PC-9 (cell line): Measurements from ENCODE around the gene S100Z. TPM values are rescaled to one million over a fixed set of nuclear protein-coding genes. Genes with fewer than 3 reads are reported as not detected.
"Not testable (repeated sequence)": the region's sequence is repeated elsewhere in the genome, so short reads cannot be mapped to it uniquely, and the experiment has no call there.

Experiments used
- BruUV-seq: library from RNA; stranded (reverse); fragments of 400-500 nt; replicated peaks from 2 replicates; lab custom pipeline; 2021; lab: Mats Ljungman, UMichigan
- CTCF ChIA-PET: fragments of 300-600 bp; sonication (Branson Sonifier 250); formaldehyde crosslinking; loops from one replicate; lab custom pipeline; 2022; ENCODE audit warnings: antibody characterized with exemption; lab: Charles Lee
- POLR2A ChIA-PET: fragments of 300-600 bp; sonication (Branson Sonifier 250); formaldehyde crosslinking; loops from one replicate; lab custom pipeline; 2022; ENCODE audit warnings: antibody characterized with exemption; ENCODE audit not compliant: unreplicated experiment; lab: Charles Lee
- DNase-seq, 2 experiments: peaks; one replicate each; pipeline versions ENCODE4 v3.0.0 to v3.0.0-alpha.2; 2015 to 2022; ENCODE audit warnings: mixed read lengths in 1 of 2
- H2AFZ ChIP-seq: fragments of 200-600 bp; sonication (generic); 2 replicates; pipeline ENCODE4 v1.8.1; 2017; ENCODE audit warnings: antibody characterized with exemption
- H3F3A ChIP-seq: fragments of 200-600 bp; sonication (generic); 2 replicates; pipeline ENCODE4 v1.8.1; 2017; ENCODE audit warnings: antibody characterized with exemption, mild to moderate bottlenecking, low read depth; ENCODE audit not compliant: insufficient read depth
- H3K27ac ChIP-seq: fragments of 200-600 bp; sonication (generic); 2 replicates; pipeline ENCODE4 v1.6.1; 2016; ENCODE audit warnings: mixed run types
- H3K27me3 ChIP-seq: fragments of 200-600 bp; sonication (generic); 2 replicates; pipeline ENCODE4 v1.6.1; 2016; ENCODE audit warnings: low read depth, mixed run types; ENCODE audit not compliant: insufficient read depth
- H3K36me3 ChIP-seq: fragments of 200-600 bp; sonication (generic); 2 replicates; pipeline ENCODE4 v1.6.1; 2016; ENCODE audit warnings: low read depth, mixed run types
- H3K4me1 ChIP-seq: fragments of 200-600 bp; sonication (generic); replicated peaks from 2 replicates; pipeline ENCODE4 v1.6.1; 2016; ENCODE audit warnings: mixed run types; ENCODE audit not compliant: insufficient read depth
- H3K4me2 ChIP-seq: fragments of 200-600 bp; sonication (generic); 2 replicates; pipeline ENCODE4 v1.6.1; 2017; ENCODE audit warnings: mixed run types
- H3K4me3 ChIP-seq: fragments of 200-600 bp; sonication (generic); 2 replicates; pipeline ENCODE4 v1.6.1; 2016; ENCODE audit warnings: mixed run types
- H3K79me2 ChIP-seq: fragments of 200-600 bp; sonication (generic); 2 replicates; pipeline ENCODE4 v1.6.1; 2017; ENCODE audit warnings: low read depth, mixed run types
- H3K9me2 ChIP-seq: fragments of 200-600 bp; sonication (generic); 2 replicates; pipeline ENCODE4 v1.8.1; 2017; ENCODE audit warnings: mild to moderate bottlenecking; ENCODE audit not compliant: insufficient read depth
- H3K9me3 ChIP-seq: fragments of 200-600 bp; sonication (generic); 2 replicates; pipeline ENCODE4 v1.8.1; 2016; ENCODE audit warnings: low read depth; ENCODE audit not compliant: insufficient read depth
- H4K20me1 ChIP-seq: fragments of 200-600 bp; sonication (generic); 2 replicates; pipeline ENCODE4 v1.8.1; 2017; ENCODE audit not compliant: insufficient read depth
- CTCF ChIP-seq: fragments of 200-600 bp; sonication (generic); conservative IDR thresholded peaks from 2 replicates; pipeline ENCODE4 v1.6.1; 2017; ENCODE audit warnings: mixed run types, antibody characterized with exemption, mild to moderate bottlenecking, moderate library complexity
- EZH2 ChIP-seq: fragments of 200-600 bp; sonication (generic); IDR thresholded peaks from 2 replicates; pipeline ENCODE4 v1.8.0; 2017; ENCODE audit warnings: antibody characterized with exemption, low read depth
- intact Hi-C: fragments of 100-400 bp; cut with micrococcal nuclease; formaldehyde crosslinking; loops from one replicate; pipeline ENCODE4 v1.10.0; 2022; ENCODE audit not compliant: unreplicated experiment
- total RNA-seq: library from RNA; stranded (reverse); gene quantifications from 2 replicates; pipeline ENCODE4 v1.2.3, GENCODE V29; 2021

The S100Z gene
- total RNA-seq, 1 experiment from 2014 or later, result not detected

- not testable (repeated sequence) for H3K27me3 ChIP-seq, H3K36me3 ChIP-seq
- peak overlapping the region; percentile 39; the same call in 1 of the 2 replicates for H3K4me2 ChIP-seq
Measured at GRCh38 chr5:76826416-76826815, 23.4 kb upstream of the S100Z start.

GRCh38 chr5:76831110-76831452, 18.7 kb upstream of the S100Z start:
- H4K20me1 ChIP-seq, result peaks cover 40% of the 10 kb centered on the region
- no peak for TF ChIP-seq EZH2
- no peak for TF ChIP-seq CTCF
- peaks cover 18% of the 10 kb centered on the region for H3K4me1 ChIP-seq
- no peak overlapping the region for H3K4me3 ChIP-seq
- BruUV-seq, result no TSS peak
- H3K27ac ChIP-seq, result no peak overlapping the region
- POLR2A ChIA-PET, result interaction anchor here (0.7 kb wide), 1 partner anchor 185 kb away, joined by 3 read pairs; no protein-coding TSS in a partner anchor
- H3F3A ChIP-seq, result peaks cover 18% of the 10 kb centered on the region
- H3K79me2 ChIP-seq, result peaks cover 89% of the 10 kb centered on the region
- H3K9me2 ChIP-seq, result no peaks in the 10 kb centered on the region; the same call in 1 of the 2 replicates
- peak in 1 of 2 experiments; percentile 46 for DNase-seq
- no peaks in the 10 kb centered on the region for H3K9me3 ChIP-seq
- intact Hi-C loops, result no loop called here
- CTCF ChIA-PET, result interaction anchor here (0.6 to 0.8 kb wide), 2 partner anchors 12 to 1988 kb away, joined by 3 read pairs; no protein-coding TSS in a partner anchor
- no peak overlapping the region for H2AFZ ChIP-seq
- H3K27me3 ChIP-seq, result no peaks in the 10 kb centered on the region
- peaks cover 41% of the 10 kb centered on the region for H3K36me3 ChIP-seq
- H3K4me2 ChIP-seq, result no peak overlapping the region

More at GRCh38 chr5:76826416-76826815, 23.4 kb upstream of the S100Z start:
- BruUV-seq, intact Hi-C loops, H3K9me3 ChIP-seq, H3K9me2 ChIP-seq, H2AFZ ChIP-seq, H3K4me3 ChIP-seq, DNase-seq, POLR2A ChIA-PET: not testable (repeated sequence)
- H4K20me1 ChIP-seq, result peaks cover 48% of the 10 kb centered on the region
- H3K79me2 ChIP-seq, result peaks cover 97% of the 10 kb centered on the region
- CTCF ChIA-PET, result interaction anchor here (0.6 kb wide), 1 partner anchor 38 kb away, joined by 6 read pairs; no protein-coding TSS in a partner anchor
- peaks cover 40% of the 10 kb centered on the region for H3K4me1 ChIP-seq
- peaks cover 16% of the 10 kb centered on the region; the same call in 1 of the 2 replicates for H3F3A ChIP-seq
- H3K27ac ChIP-seq, result peak overlapping the region; percentile 14; the same call in 1 of the 2 replicates

- Histone ChIP-seq H3K4me3 (no peak overlapping the region), H3K4me2 (peak overlapping the region; percentile 49), H4K20me1 (peaks cover 5% of the 10 kb centered on the region), H3K27ac (peak overlapping the region; percentile 91), H3K4me1 (peaks cover 57% of the 10 kb centered on the region), H3K9me3 (no peaks in the 10 kb centered on the region), H3K27me3 (no peaks in the 10 kb centered on the region), H3K9me2 (no peaks in the 10 kb centered on the region; the same call in 1 of the 2 replicates), H3K79me2 (peaks cover 51% of the 10 kb centered on the region), H2AFZ (no peak overlapping the region), H3F3A (peaks cover 47% of the 10 kb centered on the region), H3K36me3 (peaks cover 34% of the 10 kb centered on the region)
- no peak for TF ChIP-seq EZH2
- TF ChIP-seq CTCF, result peak; percentile 33; the same call in 1 of the 2 replicates
- POLR2A ChIA-PET, result no interaction called here
- no TSS peak for BruUV-seq
- intact Hi-C loops, result no loop called here
- CTCF ChIA-PET, result interaction anchor here (0.6 kb wide), 1 partner anchor 61 kb away, joined by 7 read pairs; no protein-coding TSS in a partner anchor
- DNase-seq, result no peak
Measured at GRCh38 chr5:76836181-76836580, 13.6 kb upstream of the S100Z start.
